Panc1 (cell line): ENCODE measurements around the gene NCOA4. TPM values are rescaled to one million over a fixed set of nuclear protein-coding genes. Genes with fewer than 3 reads are reported as not detected.

Experiments
- ATAC-seq: fragments of 200-7000 bp; cut with Tn5 transposase; 2 replicates; pipeline ENCODE4 v1.9.1; 2020; ENCODE audit warnings: mild to moderate bottlenecking, moderate library complexity
- BruUV-seq: library from RNA; stranded (reverse); fragments of 400-500 nt; replicated peaks from 2 replicates; lab custom pipeline; 2021; lab: Mats Ljungman, UMichigan
- CTCF ChIA-PET: fragments of 300-600 bp; sonication (Branson Sonifier 250); formaldehyde crosslinking; loops from one replicate; lab custom pipeline; 2022; ENCODE audit warnings: antibody characterized with exemption; lab: Charles Lee
- POLR2A ChIA-PET: fragments of 300-600 bp; sonication (Branson Sonifier 250); formaldehyde crosslinking; loops from one replicate; lab custom pipeline; 2022; ENCODE audit warnings: antibody characterized with exemption; lab: Charles Lee
- DNase-seq: peaks from one replicate; pipeline ENCODE4 v3.0.0-alpha.2; 2010; ENCODE audit warnings: low read depth, low spot score
- H3K27ac ChIP-seq: 2 replicates; pipeline ENCODE4 v1.5.1; 2011; ENCODE audit warnings: mild to moderate bottlenecking, low read length, inconsistent platforms
- H3K27me3 ChIP-seq: fragments of 200-500 bp; sonication (Bioruptor generic); 2 replicates; pipeline ENCODE4 v1.6.0; 2014; ENCODE audit warnings: low read length, inconsistent platforms; ENCODE audit not compliant: control insufficient read depth, insufficient read depth
- H3K36me3 ChIP-seq: fragments of 200-500 bp; sonication (Bioruptor generic); 2 replicates; pipeline ENCODE4 v1.5.1; 2014; ENCODE audit warnings: inconsistent platforms, mild to moderate bottlenecking, low read length, moderate library complexity; ENCODE audit not compliant: control insufficient read depth, insufficient read depth
- H3K4me1 ChIP-seq: 2 replicates; pipeline ENCODE4 v1.5.1; 2011; ENCODE audit warnings: inconsistent platforms, mild to moderate bottlenecking, low read length, moderate library complexity; ENCODE audit not compliant: control insufficient read depth, insufficient read depth
- H3K4me3 ChIP-seq, 2 experiments: 2 replicates each; pipeline ENCODE4 v1.5.1; 2011 to 2012; ENCODE audit warnings: low read depth in 2 of 2, low read length in 2 of 2, mild to moderate bottlenecking in 2 of 2, inconsistent platforms in 1 of 2, moderate library complexity in 1 of 2
- H3K9me3 ChIP-seq: fragments of 200-500 bp; sonication (Bioruptor generic); 2 replicates; pipeline ENCODE4 v1.5.1; 2014; ENCODE audit warnings: low read depth, mild to moderate bottlenecking, inconsistent platforms, low read length, moderate library complexity; ENCODE audit not compliant: control insufficient read depth, insufficient read depth
- POLR2AphosphoS5 ChIP-seq: IDR thresholded peaks from 2 replicates; pipeline ENCODE4 v1.6.1; 2012; ENCODE audit warnings: mild to moderate bottlenecking, low read depth, low read length, moderate library complexity
- SIN3A ChIP-seq: IDR thresholded peaks from 2 replicates; pipeline ENCODE4 v1.6.1; 2012; ENCODE audit warnings: low read depth, mild to moderate bottlenecking, low read length, moderate library complexity, borderline replicate concordance; ENCODE audit not compliant: insufficient read depth
- TCF7L2 ChIP-seq: IDR thresholded peaks from 2 replicates; pipeline ENCODE4 v1.6.1; 2011; ENCODE audit warnings: mild to moderate bottlenecking, low read depth, low read length, inconsistent platforms
- in situ Hi-C: cut with HindIII; loops from 2 replicates; pipeline ENCODE4 v1.10.0; 2016; ENCODE audit warnings: low sequenced_read_pairs, low pct_unique_long_range_greater_than_20kb
- intact Hi-C: fragments of 100-400 bp; cut with micrococcal nuclease; formaldehyde crosslinking; loops from one replicate; pipeline ENCODE4 v1.10.0; 2022; ENCODE audit not compliant: unreplicated experiment
- total RNA-seq: library from RNA; stranded (reverse); gene quantifications from one replicate; pipeline ENCODE4 v1.2.1, GENCODE V29; 2021; ENCODE audit not compliant: unreplicated experiment
- TF ChIP-seq, protein P1 (sequence below): fragments of 450-650 bp; IDR thresholded peaks from 2 replicates; pipeline ENCODE4 v1.5.1; 2017; ENCODE audit warnings: mild to moderate bottlenecking
- TF ChIP-seq, protein P2 (sequence below), 2 experiments: IDR thresholded peaks; 2 replicates each; pipeline ENCODE4 v1.6.1; 2011 to 2012; ENCODE audit warnings: low read depth in 2 of 2, control low read depth in 1 of 2, low read length in 1 of 2, mild to moderate bottlenecking in 1 of 2, moderate library complexity in 1 of 2; ENCODE audit not compliant: insufficient read depth in 1 of 2

The NCOA4 gene
- total RNA-seq, 1 experiment from 2014 or later: 119 TPM

DNA sequence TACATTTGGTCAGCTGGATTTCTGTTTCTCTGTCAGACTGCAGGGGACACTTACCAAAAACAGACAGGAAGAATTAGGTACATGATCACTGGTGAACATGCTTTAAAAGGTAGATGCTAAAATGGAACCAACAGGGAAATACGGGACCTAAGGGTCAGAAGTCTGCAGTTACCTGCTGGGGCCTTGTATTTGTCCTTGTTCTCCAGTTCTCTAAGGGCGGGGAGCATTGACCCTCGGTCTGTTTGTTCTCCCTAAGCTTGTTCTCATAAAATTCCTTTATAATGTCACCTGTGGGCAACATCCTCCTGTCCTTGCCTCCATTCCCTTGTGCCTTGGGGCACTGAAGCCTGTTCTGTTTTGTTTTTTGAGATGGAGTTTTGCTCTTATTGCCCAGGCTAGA lies 45.4 kb upstream of the NCOA4 start:
- H3K4me3 ChIP-seq: no peak overlapping the region
- no peaks in the 10 kb centered on the region for H3K27me3 ChIP-seq
- DNase-seq: no peak
- intact Hi-C loops (no loop called here), in situ Hi-C loops (no loop called here)
- ChIA-PET POLR2A (no interaction called here), CTCF (no interaction called here)
- no peaks in the 10 kb centered on the region for H3K4me1 ChIP-seq
- BruUV-seq: no TSS peak
- ATAC-seq: no peak
- no peaks in the 10 kb centered on the region for H3K9me3 ChIP-seq
- H3K27ac ChIP-seq: no peak overlapping the region
- TF ChIP-seq POLR2AphosphoS5: no peak
- H3K36me3 ChIP-seq: no peaks in the 10 kb centered on the region

DNA sequence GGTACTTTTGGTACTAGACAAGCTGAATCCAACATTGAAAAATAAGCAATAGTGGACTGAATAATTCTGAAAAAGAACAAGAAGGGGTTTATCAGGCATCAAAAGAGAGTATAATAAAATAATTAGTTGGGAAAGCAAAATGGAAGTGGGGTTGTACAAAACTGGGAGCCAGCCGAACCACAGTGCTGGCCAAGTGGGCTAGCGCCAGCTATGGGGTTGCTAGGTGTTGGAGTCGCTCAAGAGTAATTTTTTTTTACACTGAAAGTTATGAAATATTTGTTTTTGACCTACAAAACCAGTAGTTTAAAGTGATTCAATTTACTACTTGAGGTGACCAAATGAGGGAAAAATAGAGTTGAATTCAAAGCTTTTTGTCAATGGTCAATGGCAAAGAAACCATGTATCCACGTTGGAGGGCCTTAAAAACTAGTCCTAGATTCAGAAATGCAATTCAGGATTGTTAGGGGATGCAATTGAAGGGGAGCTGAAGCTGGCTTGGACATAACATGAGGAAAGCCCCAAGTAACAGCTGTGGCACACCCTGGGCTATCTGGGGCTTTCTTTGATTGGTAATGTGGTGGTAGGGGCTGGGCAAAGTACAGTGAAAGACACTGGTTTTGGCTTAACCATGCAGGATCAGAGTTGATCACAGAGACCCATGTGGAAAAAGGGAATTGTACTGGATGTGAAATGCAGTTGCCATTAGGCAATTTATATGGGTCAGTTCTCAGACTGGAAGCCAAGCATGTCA lies 43.9 kb upstream of the NCOA4 start:
- no peaks in the 10 kb centered on the region for H3K27me3 ChIP-seq
- CTCF ChIA-PET: no interaction called here
- no TSS peak for BruUV-seq
- H3K36me3 ChIP-seq: no peaks in the 10 kb centered on the region
- no peaks in the 10 kb centered on the region for H3K4me1 ChIP-seq
- ATAC-seq (no peak), DNase-seq (no peak)
- in situ Hi-C loops: no loop called here
- TF ChIP-seq TCF7L2 (no peak), SIN3A (no peak), POLR2AphosphoS5 (no peak)
- TF ChIP-seq, protein P1, sequence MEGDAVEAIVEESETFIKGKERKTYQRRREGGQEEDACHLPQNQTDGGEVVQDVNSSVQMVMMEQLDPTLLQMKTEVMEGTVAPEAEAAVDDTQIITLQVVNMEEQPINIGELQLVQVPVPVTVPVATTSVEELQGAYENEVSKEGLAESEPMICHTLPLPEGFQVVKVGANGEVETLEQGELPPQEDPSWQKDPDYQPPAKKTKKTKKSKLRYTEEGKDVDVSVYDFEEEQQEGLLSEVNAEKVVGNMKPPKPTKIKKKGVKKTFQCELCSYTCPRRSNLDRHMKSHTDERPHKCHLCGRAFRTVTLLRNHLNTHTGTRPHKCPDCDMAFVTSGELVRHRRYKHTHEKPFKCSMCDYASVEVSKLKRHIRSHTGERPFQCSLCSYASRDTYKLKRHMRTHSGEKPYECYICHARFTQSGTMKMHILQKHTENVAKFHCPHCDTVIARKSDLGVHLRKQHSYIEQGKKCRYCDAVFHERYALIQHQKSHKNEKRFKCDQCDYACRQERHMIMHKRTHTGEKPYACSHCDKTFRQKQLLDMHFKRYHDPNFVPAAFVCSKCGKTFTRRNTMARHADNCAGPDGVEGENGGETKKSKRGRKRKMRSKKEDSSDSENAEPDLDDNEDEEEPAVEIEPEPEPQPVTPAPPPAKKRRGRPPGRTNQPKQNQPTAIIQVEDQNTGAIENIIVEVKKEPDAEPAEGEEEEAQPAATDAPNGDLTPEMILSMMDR: no peak
- TF ChIP-seq, protein P2, sequence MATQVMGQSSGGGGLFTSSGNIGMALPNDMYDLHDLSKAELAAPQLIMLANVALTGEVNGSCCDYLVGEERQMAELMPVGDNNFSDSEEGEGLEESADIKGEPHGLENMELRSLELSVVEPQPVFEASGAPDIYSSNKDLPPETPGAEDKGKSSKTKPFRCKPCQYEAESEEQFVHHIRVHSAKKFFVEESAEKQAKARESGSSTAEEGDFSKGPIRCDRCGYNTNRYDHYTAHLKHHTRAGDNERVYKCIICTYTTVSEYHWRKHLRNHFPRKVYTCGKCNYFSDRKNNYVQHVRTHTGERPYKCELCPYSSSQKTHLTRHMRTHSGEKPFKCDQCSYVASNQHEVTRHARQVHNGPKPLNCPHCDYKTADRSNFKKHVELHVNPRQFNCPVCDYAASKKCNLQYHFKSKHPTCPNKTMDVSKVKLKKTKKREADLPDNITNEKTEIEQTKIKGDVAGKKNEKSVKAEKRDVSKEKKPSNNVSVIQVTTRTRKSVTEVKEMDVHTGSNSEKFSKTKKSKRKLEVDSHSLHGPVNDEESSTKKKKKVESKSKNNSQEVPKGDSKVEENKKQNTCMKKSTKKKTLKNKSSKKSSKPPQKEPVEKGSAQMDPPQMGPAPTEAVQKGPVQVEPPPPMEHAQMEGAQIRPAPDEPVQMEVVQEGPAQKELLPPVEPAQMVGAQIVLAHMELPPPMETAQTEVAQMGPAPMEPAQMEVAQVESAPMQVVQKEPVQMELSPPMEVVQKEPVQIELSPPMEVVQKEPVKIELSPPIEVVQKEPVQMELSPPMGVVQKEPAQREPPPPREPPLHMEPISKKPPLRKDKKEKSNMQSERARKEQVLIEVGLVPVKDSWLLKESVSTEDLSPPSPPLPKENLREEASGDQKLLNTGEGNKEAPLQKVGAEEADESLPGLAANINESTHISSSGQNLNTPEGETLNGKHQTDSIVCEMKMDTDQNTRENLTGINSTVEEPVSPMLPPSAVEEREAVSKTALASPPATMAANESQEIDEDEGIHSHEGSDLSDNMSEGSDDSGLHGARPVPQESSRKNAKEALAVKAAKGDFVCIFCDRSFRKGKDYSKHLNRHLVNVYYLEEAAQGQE (IDR thresholded peaks at IDR 0.05; ENCODE audit: insufficient read depth in 1 of 2, low read depth in 2 of 2, low read length in 1 of 2): no peak
- H3K27ac ChIP-seq: no peak overlapping the region
- intact Hi-C loops: no loop called here
- H3K4me3 ChIP-seq: no peak overlapping the region
- POLR2A ChIA-PET: no interaction called here
- H3K9me3 ChIP-seq: no peaks in the 10 kb centered on the region

DNA sequence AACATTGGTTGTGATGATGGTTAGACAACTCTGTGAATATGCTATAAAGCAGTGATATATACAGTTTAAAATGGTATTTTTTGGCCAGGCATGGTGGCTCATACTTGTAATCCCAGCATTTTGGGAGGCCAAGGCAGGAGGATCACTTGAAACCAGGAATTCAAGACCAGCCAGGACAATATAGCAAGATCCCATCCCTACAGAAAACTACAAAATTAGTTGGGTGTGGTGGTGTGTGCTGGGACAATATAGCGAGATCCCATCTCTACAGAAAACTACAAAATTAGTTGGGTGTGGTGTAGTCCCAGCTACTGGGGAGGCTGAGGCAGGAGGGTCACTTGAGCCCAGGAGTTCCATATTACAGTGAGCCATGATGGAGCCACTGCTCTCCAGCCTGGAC lies 43.1 kb upstream of the NCOA4 start:
- H3K4me1 ChIP-seq: no peaks in the 10 kb centered on the region
- no peak overlapping the region for H3K27ac ChIP-seq
- no peaks in the 10 kb centered on the region for H3K36me3 ChIP-seq
- no peaks in the 10 kb centered on the region for H3K9me3 ChIP-seq
- no peak for DNase-seq
- ChIA-PET CTCF (no interaction called here), POLR2A (no interaction called here)
- no TSS peak for BruUV-seq
- no peak for ATAC-seq
- intact Hi-C loops (no loop called here), in situ Hi-C loops (no loop called here)
- TF ChIP-seq TCF7L2 (no peak), SIN3A (no peak), POLR2AphosphoS5 (no peak)
- TF ChIP-seq, protein P2 (IDR thresholded peaks at IDR 0.05; ENCODE audit: insufficient read depth in 1 of 2, low read depth in 2 of 2, low read length in 1 of 2): no peak
- TF ChIP-seq, protein P1: no peak
- H3K27me3 ChIP-seq: no peaks in the 10 kb centered on the region
- no peak overlapping the region for H3K4me3 ChIP-seq
